Measurements from ENCODE around the gene PASD1. TPM values are rescaled to one million over a fixed set of nuclear protein-coding genes. Genes with fewer than 3 reads are reported as not detected.

The PASD1 gene
- total RNA-seq, 1 experiment from 2014 or later = not detected

- Histone ChIP-seq H3F3A (ENCODE audit: insufficient read depth, low read depth) (no peaks in the 10 kb centered on the region), H2AFZ (no peak overlapping the region), H3K36me3 (ENCODE audit: low read depth) (no peaks in the 10 kb centered on the region), H3K79me2 (ENCODE audit: low read depth) (no peaks in the 10 kb centered on the region), H3K9me2 (ENCODE audit: insufficient read depth) (no peaks in the 10 kb centered on the region), H3K4me2 (no peak overlapping the region), H3K4me1 (replicated peaks; ENCODE audit: insufficient read depth) (0 out of 2 replicates have a peak, but pooled peaks cover 4% of the 10 kb centered on the region), H4K20me1 (ENCODE audit: insufficient read depth) (no peaks in the 10 kb centered on the region), H3K27me3 (ENCODE audit: insufficient read depth, low read depth) (peaks cover 75% of the 10 kb centered on the region), H3K4me3 (no peak overlapping the region), H3K9me3 (ENCODE audit: insufficient read depth, low read depth) (no peaks in the 10 kb centered on the region), H3K27ac (no peak overlapping the region)
- TF ChIP-seq, protein P1, sequence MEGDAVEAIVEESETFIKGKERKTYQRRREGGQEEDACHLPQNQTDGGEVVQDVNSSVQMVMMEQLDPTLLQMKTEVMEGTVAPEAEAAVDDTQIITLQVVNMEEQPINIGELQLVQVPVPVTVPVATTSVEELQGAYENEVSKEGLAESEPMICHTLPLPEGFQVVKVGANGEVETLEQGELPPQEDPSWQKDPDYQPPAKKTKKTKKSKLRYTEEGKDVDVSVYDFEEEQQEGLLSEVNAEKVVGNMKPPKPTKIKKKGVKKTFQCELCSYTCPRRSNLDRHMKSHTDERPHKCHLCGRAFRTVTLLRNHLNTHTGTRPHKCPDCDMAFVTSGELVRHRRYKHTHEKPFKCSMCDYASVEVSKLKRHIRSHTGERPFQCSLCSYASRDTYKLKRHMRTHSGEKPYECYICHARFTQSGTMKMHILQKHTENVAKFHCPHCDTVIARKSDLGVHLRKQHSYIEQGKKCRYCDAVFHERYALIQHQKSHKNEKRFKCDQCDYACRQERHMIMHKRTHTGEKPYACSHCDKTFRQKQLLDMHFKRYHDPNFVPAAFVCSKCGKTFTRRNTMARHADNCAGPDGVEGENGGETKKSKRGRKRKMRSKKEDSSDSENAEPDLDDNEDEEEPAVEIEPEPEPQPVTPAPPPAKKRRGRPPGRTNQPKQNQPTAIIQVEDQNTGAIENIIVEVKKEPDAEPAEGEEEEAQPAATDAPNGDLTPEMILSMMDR (conservative IDR thresholded peaks at IDR 0.05) = no peak
- no peak for TF ChIP-seq EZH2 (IDR thresholded peaks at IDR 0.05; ENCODE audit: low read depth)
- intact Hi-C loops (cut with micrococcal nuclease; ENCODE audit: unreplicated experiment) = no loop called here
- ChIA-PET POLR2A (ENCODE audit: unreplicated experiment) (no interaction called here), CTCF (no interaction called here)
- no peak for DNase-seq
- BruUV-seq (replicated peaks) = no TSS peak
Measured at GRCh38 chrX:151710457-151710856, 147.0 kb downstream of the PASD1 start.

GRCh38 chrX:151711154-151711553 lies 147.7 kb downstream of the PASD1 start:
- Histone ChIP-seq H2AFZ (no peak overlapping the region), H4K20me1 (ENCODE audit: insufficient read depth) (no peaks in the 10 kb centered on the region), H3K4me1 (replicated peaks; ENCODE audit: insufficient read depth) (0 out of 2 replicates have a peak, but pooled peaks cover 4% of the 10 kb centered on the region), H3K4me3 (no peak overlapping the region), H3K27me3 (ENCODE audit: insufficient read depth, low read depth) (peaks cover 70% of the 10 kb centered on the region), H3K9me2 (ENCODE audit: insufficient read depth) (no peaks in the 10 kb centered on the region), H3K9me3 (ENCODE audit: insufficient read depth, low read depth) (no peaks in the 10 kb centered on the region), H3K27ac (no peak overlapping the region), H3F3A (ENCODE audit: insufficient read depth, low read depth) (no peaks in the 10 kb centered on the region), H3K4me2 (no peak overlapping the region), H3K36me3 (ENCODE audit: low read depth) (no peaks in the 10 kb centered on the region), H3K79me2 (ENCODE audit: low read depth) (no peaks in the 10 kb centered on the region)
- intact Hi-C loops (cut with micrococcal nuclease; ENCODE audit: unreplicated experiment) = no loop called here
- ChIA-PET POLR2A (ENCODE audit: unreplicated experiment) (no interaction called here), CTCF (no interaction called here)
- TF ChIP-seq, protein P1 (conservative IDR thresholded peaks at IDR 0.05) = no peak
- no peak for TF ChIP-seq EZH2 (IDR thresholded peaks at IDR 0.05; ENCODE audit: low read depth)
- DNase-seq = no peak
- no TSS peak for BruUV-seq (replicated peaks)

- Histone ChIP-seq H3F3A (ENCODE audit: insufficient read depth, low read depth) (no peaks in the 10 kb centered on the region), H3K9me3 (ENCODE audit: insufficient read depth, low read depth) (no peaks in the 10 kb centered on the region), H2AFZ (no peak overlapping the region), H3K9me2 (ENCODE audit: insufficient read depth) (no peaks in the 10 kb centered on the region), H3K79me2 (ENCODE audit: low read depth) (no peaks in the 10 kb centered on the region), H3K27me3 (ENCODE audit: insufficient read depth, low read depth) (peaks cover 70% of the 10 kb centered on the region), H3K36me3 (ENCODE audit: low read depth) (no peaks in the 10 kb centered on the region), H3K4me1 (replicated peaks; ENCODE audit: insufficient read depth) (0 out of 2 replicates have a peak, but pooled peaks cover 4% of the 10 kb centered on the region), H3K27ac (no peak overlapping the region), H3K4me2 (no peak overlapping the region), H4K20me1 (ENCODE audit: insufficient read depth) (no peaks in the 10 kb centered on the region), H3K4me3 (no peak overlapping the region)
- TF ChIP-seq, protein P1 (conservative IDR thresholded peaks at IDR 0.05) = no peak
- no peak for TF ChIP-seq EZH2 (IDR thresholded peaks at IDR 0.05; ENCODE audit: low read depth)
- BruUV-seq (replicated peaks) = no TSS peak
- CTCF ChIA-PET = no interaction called here
- POLR2A ChIA-PET (ENCODE audit: unreplicated experiment) = no interaction called here
- intact Hi-C loops (cut with micrococcal nuclease; ENCODE audit: unreplicated experiment) = no loop called here
- no peak for DNase-seq
Measured at GRCh38 chrX:151711787-151712186, 148.3 kb downstream of the PASD1 start.

Measured in PC-9 (cell line).